Hepatocyte (in vitro differentiated cells): Measurements from ENCODE around the gene NDUFB2.

Source experiments
- CTCF ChIP-seq: fragments of 200-600 bp; sonication (generic); IDR thresholded peaks from 2 replicates; pipeline ENCODE4 v1.5.1; 2016; ENCODE audit warnings: antibody characterized with exemption, mild to moderate bottlenecking; ENCODE audit not compliant: poor library complexity
- EZH2 ChIP-seq: fragments of 200-600 bp; sonication (generic); IDR thresholded peaks from 2 replicates; pipeline ENCODE4 v1.6.1; 2016; ENCODE audit warnings: antibody characterized with exemption, mild to moderate bottlenecking, borderline replicate concordance
- EZH2phosphoT487 ChIP-seq: fragments of 200-600 bp; sonication (generic); IDR thresholded peaks from one replicate; pipeline ENCODE4 v1.6.1; 2018; ENCODE audit warnings: antibody characterized with exemption, mild to moderate bottlenecking, low read depth, moderate library complexity; ENCODE audit not compliant: unreplicated experiment, severe bottlenecking

DNA sequence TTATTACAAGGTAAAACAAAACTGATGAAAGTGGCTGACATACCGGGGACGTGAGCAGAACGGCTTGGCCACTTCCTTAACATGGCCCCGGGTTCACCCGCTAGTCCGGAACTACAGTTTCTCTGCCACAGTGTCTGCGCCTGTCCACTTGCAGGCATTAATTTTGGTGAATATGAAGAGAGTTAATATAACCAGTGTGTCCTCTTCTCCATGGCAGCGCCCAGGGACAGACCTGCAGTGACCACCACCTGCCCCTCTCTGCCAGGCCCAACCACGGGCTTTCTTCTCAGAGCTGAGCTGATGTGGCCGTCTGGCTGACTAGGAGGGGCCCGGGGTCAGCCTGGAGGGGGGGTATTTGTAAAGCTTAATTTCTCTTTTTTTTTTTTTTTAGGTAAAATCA is 1.1 kb upstream of the NDUFB2 start:
- TF ChIP-seq CTCF, result no peak
- no peak for TF ChIP-seq EZH2
- no peak for TF ChIP-seq EZH2phosphoT487
